ENCODE results near the gene TK1.
A peak's percentile ranks its signal among the peaks of the same experiment; 100 is the strongest.

TK1 gene

DNA sequence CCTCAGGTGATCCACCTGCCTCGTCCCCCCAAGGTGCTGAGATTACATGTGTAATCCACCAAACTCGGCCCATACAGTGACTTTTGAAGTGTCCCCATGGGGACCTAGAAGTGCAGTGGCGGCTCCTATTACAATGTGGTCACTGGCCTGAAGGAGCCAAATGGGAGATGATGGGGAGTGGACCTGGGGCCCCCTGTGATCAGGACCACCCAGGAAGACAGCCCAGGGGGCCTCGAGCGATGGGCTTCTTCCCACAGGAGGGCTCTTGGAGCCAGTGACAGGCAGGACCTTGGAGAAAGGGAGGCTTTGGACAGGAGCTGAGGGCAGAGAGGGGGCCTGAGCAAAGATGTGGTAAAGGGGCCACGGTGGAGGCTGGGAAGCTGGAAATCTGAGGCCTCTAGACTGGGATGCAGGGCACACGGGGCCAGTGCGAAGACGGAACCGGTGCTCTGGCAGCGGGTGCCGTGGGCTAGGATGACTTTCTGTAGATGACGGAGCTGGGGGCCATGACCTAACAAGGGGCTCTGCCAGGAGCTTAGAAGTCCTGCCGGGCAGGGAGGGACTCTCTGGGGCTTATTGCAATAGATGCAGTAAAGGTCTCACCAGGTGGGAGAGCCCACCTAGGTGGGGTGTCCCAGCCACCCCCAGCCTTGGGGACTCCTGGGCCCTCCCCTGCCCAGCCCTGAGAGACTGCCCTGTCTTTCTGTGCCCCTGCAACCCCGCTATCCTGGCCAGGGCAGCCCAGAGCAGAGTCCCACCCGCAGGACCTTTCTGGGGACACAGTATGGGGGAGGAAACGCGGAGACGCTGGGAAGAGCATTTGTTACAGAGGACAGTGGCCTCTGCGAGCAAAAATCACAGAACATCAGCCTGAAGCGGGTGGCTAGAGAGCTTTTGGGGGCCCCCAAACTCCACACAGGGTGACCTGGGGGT, 43.4 kb downstream of the TK1 start:
- TF ChIP-seq TAF1 (IDR thresholded peaks at IDR 0.05; ENCODE audit: low read depth), result no peak
- no peak for TF ChIP-seq EP300 (IDR thresholded peaks at IDR 0.05; ENCODE audit: borderline replicate concordance)
- TF ChIP-seq EGR1 (IDR thresholded peaks at IDR 0.05), result no peak
- no peak for TF ChIP-seq CEBPB (IDR thresholded peaks at IDR 0.05)
- no peak for TF ChIP-seq RAD21 (IDR thresholded peaks at IDR 0.05; ENCODE audit: low read depth)
- TF ChIP-seq ZBTB7A (IDR thresholded peaks at IDR 0.05; ENCODE audit: low read depth), result no peak
- TF ChIP-seq, protein P1, sequence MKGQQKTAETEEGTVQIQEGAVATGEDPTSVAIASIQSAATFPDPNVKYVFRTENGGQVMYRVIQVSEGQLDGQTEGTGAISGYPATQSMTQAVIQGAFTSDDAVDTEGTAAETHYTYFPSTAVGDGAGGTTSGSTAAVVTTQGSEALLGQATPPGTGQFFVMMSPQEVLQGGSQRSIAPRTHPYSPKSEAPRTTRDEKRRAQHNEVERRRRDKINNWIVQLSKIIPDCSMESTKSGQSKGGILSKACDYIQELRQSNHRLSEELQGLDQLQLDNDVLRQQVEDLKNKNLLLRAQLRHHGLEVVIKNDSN (IDR thresholded peaks at IDR 0.05), result no peak
- TF ChIP-seq FOXM1 (IDR thresholded peaks at IDR 0.05; ENCODE audit: borderline replicate concordance, low read depth), result no peak
- TF ChIP-seq, protein P2, sequence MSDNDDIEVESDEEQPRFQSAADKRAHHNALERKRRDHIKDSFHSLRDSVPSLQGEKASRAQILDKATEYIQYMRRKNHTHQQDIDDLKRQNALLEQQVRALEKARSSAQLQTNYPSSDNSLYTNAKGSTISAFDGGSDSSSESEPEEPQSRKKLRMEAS (IDR thresholded peaks at IDR 0.05), result no peak
- TF ChIP-seq CREB1 (IDR thresholded peaks at IDR 0.05; ENCODE audit: low read depth), result no peak
- TF ChIP-seq TCF12 (IDR thresholded peaks at IDR 0.05; ENCODE audit: low read depth), result no peak
- TF ChIP-seq, protein P3, sequence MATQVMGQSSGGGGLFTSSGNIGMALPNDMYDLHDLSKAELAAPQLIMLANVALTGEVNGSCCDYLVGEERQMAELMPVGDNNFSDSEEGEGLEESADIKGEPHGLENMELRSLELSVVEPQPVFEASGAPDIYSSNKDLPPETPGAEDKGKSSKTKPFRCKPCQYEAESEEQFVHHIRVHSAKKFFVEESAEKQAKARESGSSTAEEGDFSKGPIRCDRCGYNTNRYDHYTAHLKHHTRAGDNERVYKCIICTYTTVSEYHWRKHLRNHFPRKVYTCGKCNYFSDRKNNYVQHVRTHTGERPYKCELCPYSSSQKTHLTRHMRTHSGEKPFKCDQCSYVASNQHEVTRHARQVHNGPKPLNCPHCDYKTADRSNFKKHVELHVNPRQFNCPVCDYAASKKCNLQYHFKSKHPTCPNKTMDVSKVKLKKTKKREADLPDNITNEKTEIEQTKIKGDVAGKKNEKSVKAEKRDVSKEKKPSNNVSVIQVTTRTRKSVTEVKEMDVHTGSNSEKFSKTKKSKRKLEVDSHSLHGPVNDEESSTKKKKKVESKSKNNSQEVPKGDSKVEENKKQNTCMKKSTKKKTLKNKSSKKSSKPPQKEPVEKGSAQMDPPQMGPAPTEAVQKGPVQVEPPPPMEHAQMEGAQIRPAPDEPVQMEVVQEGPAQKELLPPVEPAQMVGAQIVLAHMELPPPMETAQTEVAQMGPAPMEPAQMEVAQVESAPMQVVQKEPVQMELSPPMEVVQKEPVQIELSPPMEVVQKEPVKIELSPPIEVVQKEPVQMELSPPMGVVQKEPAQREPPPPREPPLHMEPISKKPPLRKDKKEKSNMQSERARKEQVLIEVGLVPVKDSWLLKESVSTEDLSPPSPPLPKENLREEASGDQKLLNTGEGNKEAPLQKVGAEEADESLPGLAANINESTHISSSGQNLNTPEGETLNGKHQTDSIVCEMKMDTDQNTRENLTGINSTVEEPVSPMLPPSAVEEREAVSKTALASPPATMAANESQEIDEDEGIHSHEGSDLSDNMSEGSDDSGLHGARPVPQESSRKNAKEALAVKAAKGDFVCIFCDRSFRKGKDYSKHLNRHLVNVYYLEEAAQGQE (IDR thresholded peaks at IDR 0.05; ENCODE audit: low read depth), result no peak
- TF ChIP-seq TEAD4 (IDR thresholded peaks at IDR 0.05), result no peak
- no peak for TF ChIP-seq YY1 (IDR thresholded peaks at IDR 0.05; ENCODE audit: low read depth)
- no peak for TF ChIP-seq NFIC (IDR thresholded peaks at IDR 0.05)

DNA sequence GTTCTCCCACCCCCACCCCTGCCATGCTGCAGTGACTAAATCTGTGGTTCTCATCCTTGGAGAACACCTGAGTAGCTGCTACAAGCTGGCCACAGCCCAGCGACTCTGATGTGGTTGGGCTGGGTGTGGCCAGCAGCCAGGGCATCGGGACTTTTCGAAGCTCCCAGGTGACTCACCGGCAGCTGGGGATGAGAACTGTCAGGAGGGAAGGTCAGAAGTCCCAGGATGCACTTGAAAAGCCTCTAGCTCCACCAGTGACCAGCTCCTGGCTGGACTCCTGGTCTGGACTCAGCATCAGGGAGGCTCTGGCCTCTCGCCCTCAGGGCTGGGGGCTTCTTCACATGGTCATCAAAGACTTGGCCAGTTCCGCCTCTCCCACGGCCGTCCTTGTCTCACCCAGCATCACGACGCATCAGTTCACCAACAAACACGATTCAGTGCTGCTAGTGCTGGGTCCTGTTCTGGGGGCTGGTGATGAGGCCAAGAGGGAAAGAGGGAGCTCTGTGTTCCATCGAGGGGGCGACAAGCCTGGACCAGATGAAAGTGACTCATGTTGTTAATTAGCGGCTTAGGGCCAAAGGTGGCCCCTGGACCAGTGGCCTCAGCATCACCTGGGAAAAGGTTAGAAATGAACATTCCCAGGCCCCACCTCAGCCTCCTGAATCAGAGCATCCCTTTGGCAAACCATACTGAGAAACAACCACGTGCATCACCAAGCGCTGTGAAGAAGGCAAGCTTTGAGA, 44.6 kb downstream of the TK1 start:
- TF ChIP-seq ZBTB7A (IDR thresholded peaks at IDR 0.05; ENCODE audit: low read depth), result no peak
- peak; percentile 25; the same call in 1 of the 2 replicates for TF ChIP-seq EP300 (IDR thresholded peaks at IDR 0.05; ENCODE audit: borderline replicate concordance)
- TF ChIP-seq RAD21 (IDR thresholded peaks at IDR 0.05; ENCODE audit: low read depth), result no peak
- TF ChIP-seq YY1 (IDR thresholded peaks at IDR 0.05; ENCODE audit: low read depth), result 0 out of 2 replicates have a peak, but pooled peaks have one; percentile 15
- TF ChIP-seq CEBPB (IDR thresholded peaks at IDR 0.05), result no peak
- TF ChIP-seq, protein P2 (IDR thresholded peaks at IDR 0.05), result peak; percentile 52; the same call in 1 of the 2 replicates
- 0 out of 2 replicates have a peak, but pooled peaks have one; percentile 19 for TF ChIP-seq TCF12 (IDR thresholded peaks at IDR 0.05; ENCODE audit: low read depth)
- no peak for TF ChIP-seq CREB1 (IDR thresholded peaks at IDR 0.05; ENCODE audit: low read depth)
- peak; percentile 57 for TF ChIP-seq NFIC (IDR thresholded peaks at IDR 0.05)

DNA sequence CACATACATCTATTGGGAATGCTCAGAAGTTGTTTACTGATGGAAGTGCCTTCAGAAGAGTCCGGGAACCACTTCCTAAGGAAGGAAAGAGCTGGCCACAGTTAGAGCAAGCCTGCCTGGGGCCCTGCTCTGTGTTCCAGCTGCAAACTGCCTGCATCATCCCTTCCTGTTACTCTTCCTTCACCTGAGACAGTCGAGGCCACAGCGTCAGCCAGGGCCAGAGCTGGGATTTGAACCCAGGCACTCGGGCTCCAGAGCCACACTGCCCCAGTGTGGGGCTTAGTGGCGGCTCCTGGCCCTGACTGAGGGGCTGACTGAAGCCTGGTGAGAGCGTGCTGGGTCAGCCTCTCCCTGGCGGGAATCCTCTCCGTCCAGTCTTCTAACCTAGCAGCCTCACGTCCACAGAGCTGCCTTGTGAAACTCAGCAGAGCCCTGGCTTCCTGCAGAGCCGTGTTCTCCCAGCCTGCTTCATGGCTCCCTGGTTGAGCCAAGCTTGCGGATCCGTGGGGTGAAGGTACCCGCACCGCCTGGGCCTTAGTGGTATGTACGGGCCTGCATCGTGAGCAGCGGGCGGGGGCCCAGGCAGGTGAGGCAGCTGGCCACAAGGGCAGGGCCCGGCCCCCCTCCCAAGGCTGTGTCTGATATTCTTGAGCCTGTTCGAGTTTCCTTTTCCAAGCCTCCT, 45.3 kb downstream of the TK1 start:
- TF ChIP-seq YY1 (IDR thresholded peaks at IDR 0.05; ENCODE audit: low read depth) (no peak), TCF12 (IDR thresholded peaks at IDR 0.05; ENCODE audit: low read depth) (no peak), TAF1 (IDR thresholded peaks at IDR 0.05; ENCODE audit: low read depth) (no peak), CREB1 (IDR thresholded peaks at IDR 0.05; ENCODE audit: low read depth) (no peak), TEAD4 (IDR thresholded peaks at IDR 0.05) (no peak)
- TF ChIP-seq, protein P2 (IDR thresholded peaks at IDR 0.05), result no peak
- TF ChIP-seq, protein P1 (IDR thresholded peaks at IDR 0.05), result no peak

DNA sequence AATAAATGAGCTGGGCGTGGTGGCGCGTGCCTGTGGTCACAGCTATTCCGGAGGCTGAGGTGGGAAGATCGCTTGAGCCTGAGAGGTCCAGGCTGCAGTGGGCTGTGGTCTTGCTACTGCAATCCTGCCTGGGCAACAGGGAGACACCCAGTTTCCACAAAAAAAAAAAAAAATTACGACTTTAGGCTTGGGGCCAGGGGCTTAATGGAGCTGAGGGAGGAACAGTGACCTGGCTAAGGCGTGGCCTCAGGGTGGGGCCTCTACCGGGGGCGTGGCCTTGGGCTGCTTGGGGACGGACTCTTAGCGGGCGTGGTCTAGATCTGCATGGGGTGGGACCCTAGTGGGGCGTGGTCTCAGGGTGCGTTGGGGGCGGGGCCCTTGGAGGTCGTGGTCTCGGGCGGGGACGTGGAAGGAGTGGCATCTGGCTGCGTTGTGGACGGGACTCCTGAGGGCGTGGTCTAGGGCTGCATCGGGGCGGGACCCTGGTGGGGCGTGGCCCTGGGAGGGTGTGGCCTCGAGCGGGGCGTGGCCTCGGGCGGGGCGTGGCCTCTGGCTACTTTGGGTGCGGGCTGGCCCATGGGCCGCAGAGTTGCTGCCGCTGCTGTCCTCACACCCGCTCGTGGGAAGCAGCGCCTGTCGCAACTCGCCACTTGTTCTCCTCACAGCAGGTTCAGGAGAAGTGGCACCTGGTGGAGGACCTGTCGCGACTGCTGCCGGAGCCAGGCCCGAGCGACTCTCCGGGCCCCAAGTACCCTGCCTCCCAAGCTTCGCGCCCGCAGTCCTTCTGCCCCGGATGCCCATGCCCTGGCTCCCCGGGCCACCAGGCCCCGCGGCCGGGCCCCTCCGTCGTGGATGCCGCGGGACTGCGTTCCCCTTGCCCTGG, 46.4 kb downstream of the TK1 start:
- TF ChIP-seq ZBTB7A (IDR thresholded peaks at IDR 0.05; ENCODE audit: low read depth) (0 out of 2 replicates have a peak, but pooled peaks have one; percentile 37), NFIC (IDR thresholded peaks at IDR 0.05) (peak; percentile 41; the same call in 1 of the 2 replicates), TCF12 (IDR thresholded peaks at IDR 0.05; ENCODE audit: low read depth) (no peak), CREB1 (IDR thresholded peaks at IDR 0.05; ENCODE audit: low read depth) (no peak), FOXM1 (IDR thresholded peaks at IDR 0.05; ENCODE audit: borderline replicate concordance, low read depth) (no peak), RAD21 (IDR thresholded peaks at IDR 0.05; ENCODE audit: low read depth) (no peak), TAF1 (IDR thresholded peaks at IDR 0.05; ENCODE audit: low read depth) (peak; percentile 59), TEAD4 (IDR thresholded peaks at IDR 0.05) (no peak), YY1 (IDR thresholded peaks at IDR 0.05; ENCODE audit: low read depth) (no peak)
- TF ChIP-seq, protein P2 (IDR thresholded peaks at IDR 0.05), result peak; percentile 29; the same call in 1 of the 2 replicates
- TF ChIP-seq, protein P1 (IDR thresholded peaks at IDR 0.05), result no peak; the same call in 1 of the 2 replicates
- TF ChIP-seq, protein P3 (IDR thresholded peaks at IDR 0.05; ENCODE audit: low read depth), result no peak

Measured in Ishikawa (cell line).